ENCODE data around the gene MTERF2. TPM values are rescaled to one million over a fixed set of nuclear protein-coding genes. Genes with fewer than 3 reads are reported as not detected.

The MTERF2 gene, protein sequence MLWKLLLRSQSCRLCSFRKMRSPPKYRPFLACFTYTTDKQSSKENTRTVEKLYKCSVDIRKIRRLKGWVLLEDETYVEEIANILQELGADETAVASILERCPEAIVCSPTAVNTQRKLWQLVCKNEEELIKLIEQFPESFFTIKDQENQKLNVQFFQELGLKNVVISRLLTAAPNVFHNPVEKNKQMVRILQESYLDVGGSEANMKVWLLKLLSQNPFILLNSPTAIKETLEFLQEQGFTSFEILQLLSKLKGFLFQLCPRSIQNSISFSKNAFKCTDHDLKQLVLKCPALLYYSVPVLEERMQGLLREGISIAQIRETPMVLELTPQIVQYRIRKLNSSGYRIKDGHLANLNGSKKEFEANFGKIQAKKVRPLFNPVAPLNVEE
- total RNA-seq = 3.9 and 4.1 TPM in 2 replicates

DNA sequence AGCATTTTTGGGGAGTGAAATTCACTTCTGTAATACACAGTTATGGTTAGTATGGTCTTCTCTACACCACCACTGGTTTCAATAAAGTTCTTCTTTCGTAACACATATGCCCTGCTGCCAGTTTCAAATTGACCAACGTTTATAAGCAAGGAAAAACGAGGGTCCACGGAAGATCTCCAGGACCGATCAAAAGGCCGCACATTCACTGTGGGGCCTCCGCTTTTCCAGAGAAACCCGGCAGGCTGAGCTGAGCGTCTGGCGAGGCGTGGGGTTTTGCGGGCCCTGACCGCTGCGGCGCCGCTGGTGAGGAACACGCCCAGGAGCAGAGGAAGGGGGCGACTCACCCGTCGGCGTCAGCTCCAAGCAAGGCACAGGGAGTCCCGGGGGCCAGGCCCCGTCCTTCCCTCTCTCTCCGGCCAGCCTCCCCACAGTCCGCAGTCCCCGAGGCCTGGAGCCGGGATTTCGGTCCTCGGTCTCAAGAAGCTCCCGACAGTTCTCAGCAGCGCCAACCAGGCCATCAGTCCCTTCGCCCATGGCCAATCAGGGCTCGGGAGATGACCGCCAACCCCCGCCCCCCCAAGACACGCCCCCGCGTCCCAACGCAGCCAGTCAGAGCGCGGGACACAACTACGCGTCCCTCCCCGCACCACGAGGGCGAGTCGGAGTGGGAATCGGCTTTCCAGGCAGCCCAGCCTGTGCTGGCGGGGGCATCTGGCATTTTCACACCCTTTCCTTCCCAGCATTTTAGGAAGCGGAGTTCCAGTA is at the start of gene MTERF2:
Gene MTERF2 (minus strand): TSS at position 522 of the 765 bp plus-strand sequence. CDS start 8,432 bp downstream, outside the sequence.

DNA sequence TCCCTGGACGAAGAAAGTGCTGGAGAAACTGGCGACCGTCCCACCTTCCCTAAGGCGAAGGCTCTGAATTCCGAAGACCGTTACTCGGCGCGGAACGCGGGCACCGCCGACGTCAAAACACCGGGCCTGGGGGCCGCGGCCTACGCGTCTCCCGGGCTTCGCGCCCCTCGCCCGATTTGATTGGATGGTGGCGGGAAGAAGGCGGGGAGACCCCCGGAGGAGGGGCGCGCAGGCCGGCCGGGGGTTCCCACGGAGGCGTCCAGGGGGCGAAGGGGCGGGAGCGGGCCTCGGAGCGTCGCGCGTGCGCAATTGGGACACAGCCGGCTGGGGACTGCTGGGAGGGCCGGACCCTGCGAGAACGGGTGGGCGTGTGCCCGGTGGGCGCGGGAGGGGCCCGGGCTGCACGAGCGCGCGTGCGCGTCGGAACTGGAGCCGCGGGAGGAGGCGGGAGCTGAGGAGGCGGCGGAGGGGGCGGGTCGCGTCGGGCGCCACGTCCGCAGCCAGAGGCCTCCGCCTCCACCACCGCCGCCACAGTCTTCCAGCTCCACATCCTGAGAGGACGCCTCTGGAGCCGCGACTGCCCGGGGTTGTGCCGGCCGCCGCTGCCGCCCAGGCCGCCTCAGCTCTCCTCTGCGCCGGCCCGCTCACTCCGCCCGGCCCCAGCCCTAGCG is 31.4 kb downstream of the MTERF2 start, which contains the start of gene TMEM263:
Gene TMEM263 (plus strand): TSS at position 531 of the 671 bp plus-strand sequence. CDS start 11,210 bp downstream, outside the sequence.

Other genes starting within 250 kb of the MTERF2 start
- 12.8 and 17.5 TPM in 2 replicates for gene RIC8B, start 212.5 kb downstream of the MTERF2 start, total RNA-seq
- gene TMEM263, start 31.2 kb downstream of the MTERF2 start, total RNA-seq = 173 and 188 TPM in 2 replicates
- 11.3 and 18.9 TPM in 2 replicates for gene CRY1, start 106.4 kb upstream of the MTERF2 start, total RNA-seq

Measured in smooth muscle cell of the umbilical artery (primary cell).